Measurements from ENCODE around the gene SIX1.

- TF ChIP-seq, protein P1, sequence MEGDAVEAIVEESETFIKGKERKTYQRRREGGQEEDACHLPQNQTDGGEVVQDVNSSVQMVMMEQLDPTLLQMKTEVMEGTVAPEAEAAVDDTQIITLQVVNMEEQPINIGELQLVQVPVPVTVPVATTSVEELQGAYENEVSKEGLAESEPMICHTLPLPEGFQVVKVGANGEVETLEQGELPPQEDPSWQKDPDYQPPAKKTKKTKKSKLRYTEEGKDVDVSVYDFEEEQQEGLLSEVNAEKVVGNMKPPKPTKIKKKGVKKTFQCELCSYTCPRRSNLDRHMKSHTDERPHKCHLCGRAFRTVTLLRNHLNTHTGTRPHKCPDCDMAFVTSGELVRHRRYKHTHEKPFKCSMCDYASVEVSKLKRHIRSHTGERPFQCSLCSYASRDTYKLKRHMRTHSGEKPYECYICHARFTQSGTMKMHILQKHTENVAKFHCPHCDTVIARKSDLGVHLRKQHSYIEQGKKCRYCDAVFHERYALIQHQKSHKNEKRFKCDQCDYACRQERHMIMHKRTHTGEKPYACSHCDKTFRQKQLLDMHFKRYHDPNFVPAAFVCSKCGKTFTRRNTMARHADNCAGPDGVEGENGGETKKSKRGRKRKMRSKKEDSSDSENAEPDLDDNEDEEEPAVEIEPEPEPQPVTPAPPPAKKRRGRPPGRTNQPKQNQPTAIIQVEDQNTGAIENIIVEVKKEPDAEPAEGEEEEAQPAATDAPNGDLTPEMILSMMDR (IDR thresholded peaks at IDR 0.05; ENCODE audit: low read depth, low read length, poor library complexity, severe bottlenecking): no peak
- no peak for TF ChIP-seq EZH2phosphoT487 (IDR thresholded peaks at IDR 0.05; ENCODE audit: borderline replicate concordance, low read length)
These were observed 8.4 kb upstream of the SIX1 start for GRCh38 chr14:60657456-60658210.

Measured in DOHH2 (cell line).